BE2C (cell line): ENCODE measurements around the gene HAGH.
"Not testable (repeated sequence)": the region's sequence is repeated elsewhere in the genome, so short reads cannot be mapped to it uniquely, and the experiment has no call there.

Experiments used
- DNase-seq: peaks from one replicate; pipeline ENCODE4 v3.0.0-alpha.2; 2020
- H3K27me3 ChIP-seq: fragments of 250-450 bp; sonication (Bioruptor Pico); 2 replicates; pipeline ENCODE4 v1.5.1; 2020; ENCODE audit warnings: mild to moderate bottlenecking
- H3K36me3 ChIP-seq: fragments of 250-450 bp; sonication (Bioruptor Pico); 2 replicates; pipeline ENCODE4 v1.5.1; 2020; ENCODE audit warnings: mild to moderate bottlenecking
- H3K4me1 ChIP-seq: fragments of 250-450 bp; sonication (Bioruptor Pico); 2 replicates; pipeline ENCODE4 v1.5.1; 2020
- H3K4me3 ChIP-seq: 2 replicates; pipeline ENCODE4 v1.5.1; 2011; ENCODE audit warnings: low read depth, low read length
- H3K9me3 ChIP-seq: fragments of 250-450 bp; sonication (Bioruptor Pico); 2 replicates; pipeline ENCODE4 v1.5.1; 2020
- CTCF ChIP-seq: IDR thresholded peaks from 2 replicates; pipeline ENCODE4 v1.5.1; 2012; ENCODE audit warnings: mild to moderate bottlenecking, low read depth, low read length

HAGH gene

DNA sequence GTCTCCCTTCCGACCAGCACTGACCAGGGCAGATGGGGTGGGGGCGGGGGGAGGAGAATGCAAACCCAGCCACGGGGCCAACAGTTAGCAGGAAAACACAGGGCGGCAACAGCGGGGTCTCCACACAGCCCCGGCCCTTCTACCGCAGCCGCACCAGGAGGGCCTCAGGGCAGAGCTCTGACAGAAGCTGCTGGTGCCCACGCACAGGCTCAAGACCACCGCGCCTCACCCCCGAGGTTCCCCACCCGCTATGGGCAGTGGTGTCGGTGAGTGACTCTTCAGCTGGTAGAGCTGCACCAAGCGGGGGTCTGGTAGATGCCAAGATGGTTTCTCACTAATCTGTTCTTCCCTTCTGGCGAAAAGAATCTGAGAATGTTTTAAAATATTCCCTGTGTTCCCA, 16.1 kb downstream of the HAGH start:
- Histone ChIP-seq H3K27me3 (no peaks in the 10 kb centered on the region), H3K4me3 (no peak overlapping the region), H3K9me3 (no peaks in the 10 kb centered on the region), H3K36me3 (peaks cover 15% of the 10 kb centered on the region; the same call in 1 of the 2 replicates), H3K4me1 (no peaks in the 10 kb centered on the region)
- no peak for TF ChIP-seq CTCF
- no peak for DNase-seq

GRCh38 chr16:1810106-1810505, 16.5 kb downstream of the HAGH start:
- DNase-seq, result no peak
- H3K4me1 ChIP-seq, result no peaks in the 10 kb centered on the region

GRCh38 chr16:1809281-1809801, 17.3 kb downstream of the HAGH start:
- no peaks in the 10 kb centered on the region for H3K9me3 ChIP-seq
- no peak for DNase-seq
- no peaks in the 10 kb centered on the region for H3K27me3 ChIP-seq
- H3K4me1 ChIP-seq, result no peaks in the 10 kb centered on the region
- peaks cover 11% of the 10 kb centered on the region; the same call in 1 of the 2 replicates for H3K36me3 ChIP-seq
- H3K4me3 ChIP-seq, result no peak overlapping the region
- no peak for TF ChIP-seq CTCF

More at GRCh38 chr16:1810106-1810505, 16.5 kb downstream of the HAGH start:
- H3K27me3 ChIP-seq, result no peaks in the 10 kb centered on the region
- H3K9me3 ChIP-seq, result no peaks in the 10 kb centered on the region
- TF ChIP-seq CTCF, result no peak
- H3K36me3 ChIP-seq, result peaks cover 11% of the 10 kb centered on the region; the same call in 1 of the 2 replicates
- no peak overlapping the region for H3K4me3 ChIP-seq

DNA sequence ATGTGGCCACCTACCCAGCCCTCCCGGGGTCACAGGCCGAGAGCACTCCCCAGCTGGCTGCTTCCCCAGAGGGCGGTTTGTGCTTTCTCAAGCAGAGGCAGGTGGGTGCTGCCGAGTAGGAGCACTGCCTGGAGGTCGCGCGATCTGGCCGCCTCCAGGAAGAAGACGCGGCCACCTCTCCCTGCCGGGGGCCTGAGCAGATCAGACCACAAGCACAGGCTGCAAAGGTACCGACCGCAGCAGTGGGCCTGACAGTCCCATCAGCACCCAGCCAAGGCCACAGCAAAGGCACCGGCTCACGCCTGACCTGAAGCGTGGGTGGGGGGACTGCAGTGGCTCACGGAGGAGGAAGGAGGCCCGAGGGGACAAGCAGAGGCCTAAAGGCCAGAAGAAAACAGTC, 17.9 kb downstream of the HAGH start:
- Histone ChIP-seq H3K4me1 (no peaks in the 10 kb centered on the region), H3K9me3 (no peaks in the 10 kb centered on the region), H3K4me3 (no peak overlapping the region), H3K36me3 (peaks cover 11% of the 10 kb centered on the region; the same call in 1 of the 2 replicates), H3K27me3 (no peaks in the 10 kb centered on the region)
- TF ChIP-seq CTCF, result no peak
- DNase-seq, result no peak

GRCh38 chr16:1807626-1808025, 19.0 kb downstream of the HAGH start:
- H3K36me3 ChIP-seq, result peaks cover 11% of the 10 kb centered on the region; the same call in 1 of the 2 replicates
- no peaks in the 10 kb centered on the region for H3K4me1 ChIP-seq
- no peaks in the 10 kb centered on the region for H3K27me3 ChIP-seq
- no peak for DNase-seq
- no peaks in the 10 kb centered on the region for H3K9me3 ChIP-seq
- no peak for TF ChIP-seq CTCF
- H3K4me3 ChIP-seq, result no peak overlapping the region

DNA sequence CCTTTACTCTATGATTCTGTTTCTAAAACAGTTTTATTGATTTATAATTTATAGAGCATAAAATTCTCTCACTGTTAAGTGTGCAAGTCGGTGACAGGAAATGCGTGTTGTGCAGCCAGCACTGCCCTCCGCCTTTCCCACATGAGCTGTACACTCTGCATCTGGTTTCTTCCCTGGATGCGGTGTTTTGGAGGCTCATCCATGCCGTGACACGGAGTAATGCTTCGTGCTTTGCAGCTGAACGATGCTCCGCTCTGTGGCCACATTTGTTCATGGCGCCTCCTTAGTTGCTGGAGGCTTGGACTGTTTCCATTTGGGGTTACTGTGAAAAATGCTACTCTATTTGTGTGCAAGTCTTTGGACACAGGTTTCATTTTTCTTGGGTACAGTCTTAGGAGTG, 25.9 kb downstream of the HAGH start:
- no peak for TF ChIP-seq CTCF
- Histone ChIP-seq H3K9me3 (peaks cover 6% of the 10 kb centered on the region), H3K27me3 (no peaks in the 10 kb centered on the region), H3K4me1 (no peaks in the 10 kb centered on the region), H3K4me3 (no peak overlapping the region), H3K36me3 (no peaks in the 10 kb centered on the region)
- no peak for DNase-seq

DNA sequence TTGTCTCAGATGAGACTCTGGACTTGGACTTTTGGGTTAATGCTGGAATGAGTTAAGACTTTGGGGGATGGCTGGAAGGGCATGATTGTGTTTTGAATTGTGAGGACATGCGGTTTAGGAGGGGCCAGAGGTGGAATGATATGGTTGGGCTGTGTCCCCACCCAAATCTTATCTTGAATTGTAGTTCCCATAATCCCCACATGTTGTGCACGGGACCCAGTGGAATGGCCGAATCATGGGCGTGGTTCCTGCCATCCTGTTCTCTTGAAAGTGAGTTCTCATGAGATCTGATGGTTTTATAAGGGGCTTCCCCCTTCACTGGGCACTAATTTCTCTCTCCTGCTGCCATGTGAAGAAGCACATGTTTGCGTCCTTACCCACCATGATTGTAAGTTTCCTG, 27.4 kb downstream of the HAGH start:
- not testable (repeated sequence) for H3K27me3 ChIP-seq, H3K4me3 ChIP-seq, H3K9me3 ChIP-seq, H3K4me1 ChIP-seq, DNase-seq, H3K36me3 ChIP-seq
